Gastroesophageal sphincter (tissue), 3 donors: Measurements from ENCODE around the gene KRTAP10-1.

Source experiments
- EP300 ChIP-seq: sonication (generic); formaldehyde crosslinking; IDR thresholded peaks from one replicate; pipeline ENCODE4 v1.6.1; 2017; ENCODE audit warnings: antibody characterized with exemption, mild to moderate bottlenecking
- POLR2A ChIP-seq, 2 donors: fragments of 450-650 bp; IDR thresholded peaks; one replicate each; pipeline ENCODE4 v1.6.1; 2017; ENCODE audit warnings: antibody characterized with exemption in 2 of 2, mild to moderate bottlenecking in 2 of 2, moderate library complexity in 1 of 2
- TF ChIP-seq, protein P1 (sequence below), 4 experiments: fragments of 200-600 bp in 2 of 4; fragments of 450-650 bp in 2 of 4; sonication (generic) in 1 of 4; IDR thresholded peaks; one replicate each; pipeline ENCODE4 v1.5.1; 2017 to 2019; ENCODE audit warnings: antibody characterized with exemption in 4 of 4, mild to moderate bottlenecking in 2 of 4, moderate library complexity in 2 of 4

DNA sequence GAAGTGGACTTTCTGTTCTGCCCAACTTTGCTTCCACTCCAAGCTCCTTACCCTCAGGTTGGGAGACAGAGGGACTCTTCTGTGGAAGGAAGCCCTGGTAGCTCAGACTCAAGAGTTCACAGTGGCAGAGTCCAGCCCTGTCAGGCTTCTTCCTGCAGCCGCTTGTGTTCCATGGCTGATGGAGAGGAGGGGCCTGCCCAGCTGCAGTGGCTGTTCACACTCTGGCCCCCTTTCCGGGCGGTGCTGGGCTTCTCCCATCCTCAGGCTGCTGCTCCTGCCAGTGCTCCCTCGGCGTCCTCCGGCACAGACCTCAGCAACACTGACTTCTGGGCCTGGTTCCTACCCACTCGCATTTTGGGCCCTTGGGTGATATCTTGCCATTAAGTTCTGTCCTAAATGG is 4.0 kb downstream of the KRTAP10-1 start:
- TF ChIP-seq, protein P1, sequence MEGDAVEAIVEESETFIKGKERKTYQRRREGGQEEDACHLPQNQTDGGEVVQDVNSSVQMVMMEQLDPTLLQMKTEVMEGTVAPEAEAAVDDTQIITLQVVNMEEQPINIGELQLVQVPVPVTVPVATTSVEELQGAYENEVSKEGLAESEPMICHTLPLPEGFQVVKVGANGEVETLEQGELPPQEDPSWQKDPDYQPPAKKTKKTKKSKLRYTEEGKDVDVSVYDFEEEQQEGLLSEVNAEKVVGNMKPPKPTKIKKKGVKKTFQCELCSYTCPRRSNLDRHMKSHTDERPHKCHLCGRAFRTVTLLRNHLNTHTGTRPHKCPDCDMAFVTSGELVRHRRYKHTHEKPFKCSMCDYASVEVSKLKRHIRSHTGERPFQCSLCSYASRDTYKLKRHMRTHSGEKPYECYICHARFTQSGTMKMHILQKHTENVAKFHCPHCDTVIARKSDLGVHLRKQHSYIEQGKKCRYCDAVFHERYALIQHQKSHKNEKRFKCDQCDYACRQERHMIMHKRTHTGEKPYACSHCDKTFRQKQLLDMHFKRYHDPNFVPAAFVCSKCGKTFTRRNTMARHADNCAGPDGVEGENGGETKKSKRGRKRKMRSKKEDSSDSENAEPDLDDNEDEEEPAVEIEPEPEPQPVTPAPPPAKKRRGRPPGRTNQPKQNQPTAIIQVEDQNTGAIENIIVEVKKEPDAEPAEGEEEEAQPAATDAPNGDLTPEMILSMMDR (IDR thresholded peaks at IDR 0.05) = no peak
- TF ChIP-seq EP300 = no peak
- no peak for TF ChIP-seq POLR2A (IDR thresholded peaks at IDR 0.05)
